ELR (cell line): ENCODE data around the gene JUN.
"Not testable (repeated sequence)": the region's sequence is repeated elsewhere in the genome, so short reads cannot be mapped to it uniquely, and the experiment has no call there.

Experiments
- DNase-seq: peaks from one replicate; pipeline ENCODE4 v3.0.0-alpha.2; 2015; ENCODE audit warnings: low read depth

JUN gene

GRCh38 chr1:58808077-58808476 is 24.2 kb upstream of the JUN start:
- DNase-seq, result no peak

GRCh38 chr1:58805716-58806571 is 22.1 kb upstream of the JUN start:
- no peak for DNase-seq

- no peak for DNase-seq
These were observed 21.2 kb upstream of the JUN start for GRCh38 chr1:58804853-58805565.

- DNase-seq, result no peak
These were observed 20.0 kb upstream of the JUN start for GRCh38 chr1:58803858-58804257.

GRCh38 chr1:58802640-58803399 is 19.0 kb upstream of the JUN start:
- DNase-seq, result no peak

DNA sequence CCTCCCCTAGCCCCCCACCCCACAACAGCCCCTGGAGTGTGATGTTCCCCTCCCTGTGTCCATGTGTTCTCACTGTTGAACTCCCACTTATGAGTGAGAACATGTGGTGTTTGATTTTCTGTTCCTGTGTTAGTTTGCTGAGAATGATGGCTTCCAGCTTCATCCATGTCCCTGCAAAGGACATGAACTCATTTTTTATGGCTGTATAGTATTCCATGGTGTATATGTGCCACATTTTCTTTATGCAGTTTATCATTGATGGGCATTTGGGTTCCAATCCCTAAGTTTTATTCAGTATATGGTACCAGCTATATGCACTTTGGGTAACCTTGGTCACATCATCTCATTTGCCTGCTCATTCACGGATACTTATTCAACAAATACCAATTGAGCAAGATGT is 17.4 kb upstream of the JUN start:
- not testable (repeated sequence) for DNase-seq

GRCh38 chr1:58799650-58800049 is 15.8 kb upstream of the JUN start:
- DNase-seq, result no peak

- no peak for DNase-seq
These were observed 15.1 kb upstream of the JUN start for GRCh38 chr1:58798910-58799442.

DNA sequence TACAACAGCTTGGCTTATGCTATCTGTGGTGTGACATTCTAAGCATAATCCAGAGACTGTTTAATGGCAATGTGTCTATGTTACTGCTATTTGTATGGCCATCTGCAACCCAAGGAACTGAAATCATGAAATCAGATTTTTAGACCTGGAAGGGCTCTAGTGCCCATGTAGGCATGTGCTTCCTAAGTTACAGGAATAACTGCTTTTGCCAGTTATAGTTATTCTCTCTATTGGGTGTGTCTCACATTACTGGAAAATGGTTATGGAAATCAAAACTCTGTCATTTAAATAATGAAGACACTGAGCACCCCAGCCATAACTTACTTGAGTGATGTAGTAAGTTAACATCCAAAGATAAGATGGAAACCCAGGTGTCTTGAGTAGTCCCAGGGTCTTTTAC is 12.6 kb upstream of the JUN start:
- no peak for DNase-seq

DNA sequence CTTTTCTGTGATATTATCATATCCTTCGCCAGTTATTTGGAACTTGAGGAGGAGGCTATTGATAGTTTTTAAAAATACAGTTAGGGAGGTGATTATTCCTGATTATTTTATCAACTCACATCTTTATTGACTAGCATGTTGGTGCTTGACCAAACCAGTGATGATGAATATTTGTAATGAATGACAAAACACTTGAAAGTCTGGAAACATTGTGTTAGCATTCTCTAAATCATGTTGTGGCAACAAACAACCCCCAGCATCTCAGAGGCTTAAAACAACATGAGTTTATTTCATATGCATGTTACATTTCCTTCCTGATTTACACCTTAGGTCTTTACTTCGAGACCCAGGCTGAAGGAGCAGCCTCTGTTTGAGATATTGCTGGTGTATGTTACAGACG is 10.7 kb upstream of the JUN start:
- no peak for DNase-seq

DNA sequence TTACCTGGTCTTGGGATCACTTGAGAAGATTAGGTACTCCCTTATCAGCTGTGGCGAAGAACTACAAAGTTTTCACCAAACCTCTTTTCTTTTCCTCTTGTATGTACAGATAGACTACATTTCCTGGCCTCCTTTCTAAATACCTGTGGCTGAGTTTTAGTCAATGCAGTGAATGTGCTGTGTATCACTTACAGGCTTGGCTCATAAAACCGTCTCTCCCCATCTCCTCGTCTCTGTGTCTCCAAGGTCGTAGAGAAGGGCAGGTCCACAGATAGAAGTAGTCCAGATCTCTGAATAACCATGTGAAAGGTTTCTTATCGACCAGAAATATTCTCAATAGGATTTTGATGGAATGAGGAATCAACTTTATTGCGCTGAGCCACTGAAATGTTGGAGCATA is 9.0 kb upstream of the JUN start:
- no peak for DNase-seq

DNA sequence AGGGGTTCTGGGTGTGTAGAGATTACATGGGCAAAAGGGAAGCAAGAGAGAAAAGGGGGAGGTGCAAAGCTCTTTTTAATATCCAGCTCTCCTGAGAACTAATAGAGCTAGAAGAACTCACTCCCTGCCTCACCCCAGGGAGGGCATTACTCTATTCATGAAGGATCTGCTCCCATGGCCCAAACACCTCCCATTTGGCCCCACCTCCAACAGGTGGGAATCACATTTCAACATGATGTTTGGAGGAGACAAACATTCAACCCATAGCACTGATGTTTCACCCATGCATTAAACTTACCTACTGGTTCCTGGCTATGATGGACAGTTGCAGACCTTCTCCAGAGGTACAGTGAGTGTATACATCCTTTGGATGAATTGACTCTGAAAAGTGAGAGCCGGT is 7.3 kb upstream of the JUN start:
- DNase-seq, result no peak

DNA sequence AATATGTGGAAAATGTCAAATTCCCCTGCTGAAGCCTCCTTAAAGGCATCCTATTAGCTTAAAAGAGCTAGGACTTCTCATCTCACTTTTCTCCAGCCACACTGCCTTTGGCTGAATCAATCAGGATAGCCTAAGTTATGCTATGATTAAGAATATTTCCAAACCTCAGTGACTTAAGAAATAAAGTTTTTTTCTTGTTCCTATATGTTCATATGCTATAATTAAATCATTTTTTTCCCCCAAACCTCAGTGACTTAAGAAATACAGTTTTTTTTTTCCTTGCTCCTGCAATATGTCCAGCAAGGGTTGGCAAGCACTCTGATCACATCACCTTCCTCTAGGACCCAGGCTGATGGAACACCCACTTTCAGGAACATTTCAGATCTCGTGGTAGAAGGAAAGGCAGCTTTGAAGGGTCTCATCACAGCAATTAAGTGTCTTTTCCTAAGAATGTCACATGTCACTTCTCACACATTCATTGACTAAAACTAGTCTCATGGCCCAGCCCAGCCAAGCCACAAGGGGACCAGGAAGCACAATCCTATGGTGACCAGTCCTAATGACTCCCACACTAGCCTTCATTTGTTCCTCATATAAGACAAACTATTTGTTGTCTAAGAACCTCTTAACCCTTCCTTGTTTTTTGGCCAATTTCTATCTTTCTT is 6.3 kb upstream of the JUN start:
- no peak for DNase-seq

GRCh38 chr1:58789322-58789856 is 5.5 kb upstream of the JUN start:
- DNase-seq, result no peak

- DNase-seq, result no peak
These were observed 4.4 kb upstream of the JUN start for GRCh38 chr1:58788259-58788658.

DNA sequence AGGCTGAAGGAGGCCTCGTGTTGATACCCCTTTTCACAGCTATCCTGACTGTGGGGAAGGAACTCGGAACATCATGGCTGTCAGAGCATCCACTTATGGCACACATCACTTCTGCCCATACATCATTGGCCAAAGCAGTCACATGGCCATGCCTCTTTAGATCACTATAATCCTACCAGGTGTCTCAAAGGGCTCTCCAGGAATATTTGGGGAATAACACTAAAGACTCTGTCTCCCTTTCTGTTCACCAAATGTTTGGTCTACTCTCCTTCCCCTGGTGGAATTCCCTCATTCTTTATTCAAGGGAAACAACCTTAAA is 3.0 kb upstream of the JUN start:
- no peak for DNase-seq

DNA sequence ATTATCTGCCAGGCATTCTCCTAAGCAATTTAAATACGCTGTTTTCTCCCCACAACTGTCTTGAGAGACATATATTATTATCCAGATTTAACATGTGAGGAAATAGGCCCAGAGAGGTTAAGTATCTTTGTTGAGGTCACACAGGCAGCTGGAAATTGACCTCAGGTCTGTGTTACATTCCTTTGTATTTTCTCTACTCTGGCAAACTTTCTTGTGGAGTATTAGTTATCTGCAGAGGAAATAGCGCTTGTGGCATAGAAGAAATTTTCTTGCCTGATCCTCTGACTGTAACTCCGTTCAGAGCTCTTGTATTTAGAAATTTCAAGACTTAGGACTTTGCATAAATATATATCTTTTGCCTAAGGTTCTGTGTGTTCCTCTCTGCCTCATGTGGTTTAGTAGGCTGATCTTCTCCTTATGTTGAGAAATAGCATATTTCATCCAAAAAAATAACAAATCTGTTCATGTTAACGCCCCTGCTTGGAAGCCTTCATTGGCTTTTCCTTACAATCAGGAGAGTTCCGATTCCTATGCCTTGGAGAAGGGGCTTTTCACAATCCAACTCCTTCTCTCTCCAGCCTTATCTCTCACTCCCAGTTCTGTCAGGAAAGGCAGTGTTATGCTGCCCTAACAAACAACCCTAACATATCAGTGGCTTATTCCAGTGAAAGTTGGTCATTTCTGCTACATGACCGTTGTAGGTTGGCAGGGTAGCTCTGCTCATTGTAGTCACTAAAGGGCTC is 2.5 kb upstream of the JUN start:
- no peak for DNase-seq

DNA sequence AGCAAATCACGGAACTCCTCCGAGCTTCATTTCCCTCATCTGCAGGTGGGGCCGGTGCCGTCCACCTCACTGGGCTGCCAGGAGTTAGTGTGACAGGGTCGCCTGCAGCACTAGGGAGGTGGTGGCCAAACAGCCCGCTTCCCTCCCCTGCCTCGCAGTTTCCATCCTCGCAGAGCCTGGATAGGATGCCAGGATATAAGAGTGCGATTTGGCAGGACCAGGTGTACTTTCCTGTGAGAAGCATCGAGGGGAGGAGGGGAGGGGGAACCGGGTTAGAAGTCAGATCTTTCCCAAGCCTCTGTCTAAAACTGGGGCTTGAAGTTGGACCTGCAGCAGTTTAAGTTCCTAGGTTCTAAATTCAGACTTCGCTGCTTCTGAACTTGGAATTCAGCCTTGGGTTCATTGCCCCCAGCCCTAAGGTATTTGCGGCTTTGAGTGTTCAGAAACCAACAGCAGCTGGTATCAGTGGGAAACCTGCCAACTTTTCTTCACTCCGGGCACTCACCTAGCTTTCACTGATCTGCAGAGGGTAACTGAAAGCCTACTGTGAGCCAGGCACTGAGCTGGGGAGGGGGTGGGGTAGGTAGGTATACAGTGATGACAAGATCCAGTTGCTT is 1.7 kb upstream of the JUN start:
- peak; percentile 60 for DNase-seq

- peak; percentile 94 for DNase-seq
These were observed 1.1 kb upstream of the JUN start for GRCh38 chr1:58784758-58785441.
